Measurements from ENCODE around the gene DNAJC16. TPM values are rescaled to one million over a fixed set of nuclear protein-coding genes. Genes with fewer than 3 reads are reported as not detected.
A peak's percentile ranks its signal among the peaks of the same experiment; 100 is the strongest.

Gene DNAJC16
- total and polyA plus RNA-seq, 2 of the 4 experiments (the other 2 are of a cell fraction): 8.0 to 13.1 TPM

DNA sequence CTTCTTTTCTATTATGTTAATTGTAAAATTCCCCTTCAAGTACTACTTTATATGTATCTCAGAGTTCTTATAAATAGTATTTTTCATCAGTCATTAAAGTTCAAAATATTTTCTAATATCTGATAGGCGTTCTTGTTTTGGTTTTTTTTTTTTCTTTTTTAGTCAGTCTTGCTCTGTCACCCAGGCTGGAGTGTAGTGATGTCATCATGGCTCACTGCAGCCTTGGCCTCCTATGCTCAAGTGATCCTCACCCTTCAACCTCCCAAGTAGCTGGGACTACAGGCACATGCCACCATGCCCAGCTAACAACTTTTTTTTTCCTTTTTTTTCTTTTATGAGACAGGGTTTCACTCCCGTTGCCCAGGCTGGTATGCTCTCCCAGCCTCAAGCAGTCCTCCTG, 30.9 kb downstream of the DNAJC16 start:
- Histone ChIP-seq H2AK9ac (replicated peaks; ENCODE audit: low read depth, low read length, poor library complexity) (no peak overlapping the region), H3K27ac (ENCODE audit: insufficient read depth, low read length) (no peak overlapping the region), H3K4me1 (ENCODE audit: control insufficient read depth, insufficient read depth, low read length) (no peaks in the 10 kb centered on the region), H3K9ac (ENCODE audit: low read depth, low read length) (no peak overlapping the region), H3K79me1 (ENCODE audit: low read depth in 1 of 2, low read length in 2 of 2) (no peaks in the 10 kb centered on the region), H3K36me3 (ENCODE audit: control insufficient read depth, insufficient read depth, low read length) (peaks cover 21% of the 10 kb centered on the region), H4K8ac (ENCODE audit: low read depth in 2 of 2, low read length in 2 of 2) (no peak overlapping the region), H3K14ac (replicated peaks; ENCODE audit: low read depth, low read length) (no peak overlapping the region), H3K4me2 (ENCODE audit: low read depth, low read length) (no peak overlapping the region), H4K20me1 (ENCODE audit: insufficient read depth, low read length) (no peaks in the 10 kb centered on the region), H3K23ac (ENCODE audit: low read depth, low read length) (no peak overlapping the region), H2AK5ac (ENCODE audit: low read depth, low read length) (no peak overlapping the region), H2BK20ac (ENCODE audit: low read depth, low read length) (no peak overlapping the region), H3K9me1 (ENCODE audit: insufficient read depth, low read length) (no peaks in the 10 kb centered on the region; the same call in 1 of the 2 replicates), H4K91ac (ENCODE audit: insufficient read depth, low read depth, low read length) (no peak overlapping the region), H3K4me3 (ENCODE audit: insufficient read depth, low read depth, low read length) (no peak overlapping the region), H3K9me3 (ENCODE audit: control insufficient read depth, insufficient read depth, low read length) (no peaks in the 10 kb centered on the region), H2AFZ (replicated peaks; ENCODE audit: low read length, poor library complexity) (no peak overlapping the region), H3K18ac (ENCODE audit: low read depth, low read length) (no peak overlapping the region), H3K4ac (ENCODE audit: low read depth, low read length) (no peak overlapping the region), H2BK15ac (ENCODE audit: low read depth, low read length) (no peak overlapping the region), H4K5ac (ENCODE audit: low read depth, low read length) (no peak overlapping the region), H3K27me3 (ENCODE audit: control insufficient read depth, insufficient read depth, low read length) (no peaks in the 10 kb centered on the region), H2BK5ac (ENCODE audit: low read depth, low read length, poor library complexity, severe bottlenecking) (no peak overlapping the region), H3K56ac (ENCODE audit: extremely low read depth, insufficient read depth, low read length) (no peak overlapping the region), H2BK120ac (ENCODE audit: low read depth, low read length) (no peak overlapping the region)
- TF ChIP-seq MAFK (IDR thresholded peaks at IDR 0.05; ENCODE audit: low read depth, low read length) (no peak), RAD21 (IDR thresholded peaks at IDR 0.05; ENCODE audit: low read length) (no peak), RFX5 (IDR thresholded peaks at IDR 0.05; ENCODE audit: low read depth, low read length) (no peak), FOS (IDR thresholded peaks at IDR 0.05; ENCODE audit: low read depth, low read length) (no peak), CEBPB (IDR thresholded peaks at IDR 0.05; ENCODE audit: low read depth, low read length) (no peak), SMC3 (IDR thresholded peaks at IDR 0.05; ENCODE audit: low read depth, low read length) (no peak), NFE2L2 (IDR thresholded peaks at IDR 0.05; ENCODE audit: low read depth, low read length) (no peak), BHLHE40 (IDR thresholded peaks at IDR 0.05; ENCODE audit: low read depth, low read length) (no peak), MXI1 (IDR thresholded peaks at IDR 0.05; ENCODE audit: borderline replicate concordance, low read depth, low read length) (no peak), POLR2A (IDR thresholded peaks at IDR 0.05; ENCODE audit: low read depth, low read length) (no peak), RCOR1 (IDR thresholded peaks at IDR 0.05; ENCODE audit: insufficient replicate concordance, low read length) (no peak), CHD1 (IDR thresholded peaks at IDR 0.05; ENCODE audit: low read depth, low read length) (no peak), MAZ (IDR thresholded peaks at IDR 0.05; ENCODE audit: borderline replicate concordance, low read depth, low read length) (no peak)
- TF ChIP-seq, protein P1, sequence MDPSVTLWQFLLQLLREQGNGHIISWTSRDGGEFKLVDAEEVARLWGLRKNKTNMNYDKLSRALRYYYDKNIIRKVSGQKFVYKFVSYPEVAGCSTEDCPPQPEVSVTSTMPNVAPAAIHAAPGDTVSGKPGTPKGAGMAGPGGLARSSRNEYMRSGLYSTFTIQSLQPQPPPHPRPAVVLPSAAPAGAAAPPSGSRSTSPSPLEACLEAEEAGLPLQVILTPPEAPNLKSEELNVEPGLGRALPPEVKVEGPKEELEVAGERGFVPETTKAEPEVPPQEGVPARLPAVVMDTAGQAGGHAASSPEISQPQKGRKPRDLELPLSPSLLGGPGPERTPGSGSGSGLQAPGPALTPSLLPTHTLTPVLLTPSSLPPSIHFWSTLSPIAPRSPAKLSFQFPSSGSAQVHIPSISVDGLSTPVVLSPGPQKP (IDR thresholded peaks at IDR 0.05; ENCODE audit: borderline replicate concordance, low read depth, low read length): no peak
- TF ChIP-seq, protein P2, sequence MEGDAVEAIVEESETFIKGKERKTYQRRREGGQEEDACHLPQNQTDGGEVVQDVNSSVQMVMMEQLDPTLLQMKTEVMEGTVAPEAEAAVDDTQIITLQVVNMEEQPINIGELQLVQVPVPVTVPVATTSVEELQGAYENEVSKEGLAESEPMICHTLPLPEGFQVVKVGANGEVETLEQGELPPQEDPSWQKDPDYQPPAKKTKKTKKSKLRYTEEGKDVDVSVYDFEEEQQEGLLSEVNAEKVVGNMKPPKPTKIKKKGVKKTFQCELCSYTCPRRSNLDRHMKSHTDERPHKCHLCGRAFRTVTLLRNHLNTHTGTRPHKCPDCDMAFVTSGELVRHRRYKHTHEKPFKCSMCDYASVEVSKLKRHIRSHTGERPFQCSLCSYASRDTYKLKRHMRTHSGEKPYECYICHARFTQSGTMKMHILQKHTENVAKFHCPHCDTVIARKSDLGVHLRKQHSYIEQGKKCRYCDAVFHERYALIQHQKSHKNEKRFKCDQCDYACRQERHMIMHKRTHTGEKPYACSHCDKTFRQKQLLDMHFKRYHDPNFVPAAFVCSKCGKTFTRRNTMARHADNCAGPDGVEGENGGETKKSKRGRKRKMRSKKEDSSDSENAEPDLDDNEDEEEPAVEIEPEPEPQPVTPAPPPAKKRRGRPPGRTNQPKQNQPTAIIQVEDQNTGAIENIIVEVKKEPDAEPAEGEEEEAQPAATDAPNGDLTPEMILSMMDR (conservative IDR thresholded peaks at IDR 0.05; ENCODE audit: low read depth, low read length): no peak
- TF ChIP-seq, protein P3, sequence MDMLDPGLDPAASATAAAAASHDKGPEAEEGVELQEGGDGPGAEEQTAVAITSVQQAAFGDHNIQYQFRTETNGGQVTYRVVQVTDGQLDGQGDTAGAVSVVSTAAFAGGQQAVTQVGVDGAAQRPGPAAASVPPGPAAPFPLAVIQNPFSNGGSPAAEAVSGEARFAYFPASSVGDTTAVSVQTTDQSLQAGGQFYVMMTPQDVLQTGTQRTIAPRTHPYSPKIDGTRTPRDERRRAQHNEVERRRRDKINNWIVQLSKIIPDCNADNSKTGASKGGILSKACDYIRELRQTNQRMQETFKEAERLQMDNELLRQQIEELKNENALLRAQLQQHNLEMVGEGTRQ (IDR thresholded peaks at IDR 0.05; ENCODE audit: low read depth, low read length): no peak
- no TSS peak for BruUV-seq (replicated peaks)
- DNase-seq: peak; percentile 10
- dilution Hi-C loops (cut with HindIII; ENCODE audit: low sequenced_read_pairs, unreplicated experiment) (no loop called here), in situ Hi-C loops (cut with MboI; ENCODE audit: low sequenced_read_pairs) (no loop called here), intact Hi-C loops (cut with micrococcal nuclease) (no loop called here)
- ChIA-PET POLR2A (ENCODE audit: unreplicated experiment) (no interaction called here), CTCF (no interaction called here)
- ATAC-seq (ENCODE audit: low read depth): no peak
- no CpG with 5 or more reads among the region's 2 CpGs for WGBS, 2 experiments (ENCODE audit: extremely low coverage in 2 of 2, insufficient read length in 1 of 2)

All from IMR-90 (cell line).